PFSK-1 (cell line): ENCODE results near the gene CFAP97D2.

Experiments used
- FOXP2 ChIP-seq: optimal IDR thresholded peaks from 2 replicates; pipeline ENCODE3; 2011; ENCODE audit warnings: borderline replicate concordance, control low read depth, inconsistent platforms; ENCODE audit not compliant: insufficient read depth; ENCODE audit errors: extremely low read length, extremely low read depth
- POLR2AphosphoS5 ChIP-seq: IDR thresholded peaks from 2 replicates; pipeline ENCODE4 v1.6.1; 2012; ENCODE audit warnings: low read depth, mild to moderate bottlenecking, control low read depth, low read length, moderate library complexity
- REST ChIP-seq, 2 experiments: IDR thresholded peaks; 2 replicates each; pipeline versions ENCODE4 v1.6.1 to v1.8.0; 2011 to 2012; ENCODE audit warnings: low read depth in 2 of 2, low read length in 2 of 2, control low read depth in 1 of 2, inconsistent platforms in 1 of 2, mild to moderate bottlenecking in 1 of 2, moderate library complexity in 1 of 2; ENCODE audit not compliant: insufficient read depth in 1 of 2
- SIN3A ChIP-seq: IDR thresholded peaks from 2 replicates; pipeline ENCODE4 v1.6.1; 2012; ENCODE audit warnings: mild to moderate bottlenecking, low read length, moderate library complexity, borderline replicate concordance; ENCODE audit not compliant: insufficient read depth
- TAF1 ChIP-seq: IDR thresholded peaks from 2 replicates; pipeline ENCODE4 v1.6.1; 2012; ENCODE audit warnings: low read length, control low read depth, borderline replicate concordance; ENCODE audit not compliant: insufficient read depth

GRCh38 chr13:114134944-114135610 lies 44.0 kb upstream of the CFAP97D2 start:
- no peak for TF ChIP-seq REST (IDR thresholded peaks at IDR 0.05; ENCODE audit: insufficient read depth in 1 of 2, low read depth in 2 of 2, low read length in 2 of 2)
- no peak for TF ChIP-seq SIN3A
- no peak for TF ChIP-seq POLR2AphosphoS5
- no peak for TF ChIP-seq TAF1
- no peak for TF ChIP-seq FOXP2
